CD4-positive, alpha-beta T cell treated with Interleukin-17A for 1 hour (primary cell): ENCODE data around the gene TPT1.
"Not testable (repeated sequence)": the region's sequence is repeated elsewhere in the genome, so short reads cannot be mapped to it uniquely, and the experiment has no call there.

Source experiments
- DNase-seq: peaks from one replicate; pipeline ENCODE4 v3.0.0-alpha.2; 2020

Gene TPT1

GRCh38 chr13:45341034-45341798 is at the start of gene TPT1:
TPT1 (minus strand) TSS chr13:45341183; CDS start chr13:45341069, 114 bp downstream.
- DNase-seq: peak; percentile 99

GRCh38 chr13:45390348-45390747 is 49.4 kb upstream of the TPT1 start:
- not testable (repeated sequence) for DNase-seq

DNA sequence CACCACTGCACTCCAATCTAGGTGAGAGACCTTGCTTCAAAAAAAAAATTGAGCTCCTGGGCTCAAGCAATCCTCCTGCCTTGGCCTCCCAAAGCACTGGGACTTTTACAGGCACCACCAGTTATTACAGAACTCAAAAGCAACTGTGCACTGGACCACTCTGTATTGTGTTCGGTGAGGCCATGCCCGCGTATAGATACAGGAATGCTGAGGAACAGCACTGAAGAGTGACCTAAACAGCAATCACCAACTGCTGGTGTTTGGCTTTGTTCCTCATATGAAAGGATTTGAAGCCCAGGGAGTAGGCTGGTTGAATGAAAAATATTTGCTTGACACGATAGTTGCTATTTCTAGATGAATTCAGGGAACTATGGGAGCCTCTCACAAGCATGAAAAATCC is 47.7 kb upstream of the TPT1 start:
- no peak for DNase-seq

DNA sequence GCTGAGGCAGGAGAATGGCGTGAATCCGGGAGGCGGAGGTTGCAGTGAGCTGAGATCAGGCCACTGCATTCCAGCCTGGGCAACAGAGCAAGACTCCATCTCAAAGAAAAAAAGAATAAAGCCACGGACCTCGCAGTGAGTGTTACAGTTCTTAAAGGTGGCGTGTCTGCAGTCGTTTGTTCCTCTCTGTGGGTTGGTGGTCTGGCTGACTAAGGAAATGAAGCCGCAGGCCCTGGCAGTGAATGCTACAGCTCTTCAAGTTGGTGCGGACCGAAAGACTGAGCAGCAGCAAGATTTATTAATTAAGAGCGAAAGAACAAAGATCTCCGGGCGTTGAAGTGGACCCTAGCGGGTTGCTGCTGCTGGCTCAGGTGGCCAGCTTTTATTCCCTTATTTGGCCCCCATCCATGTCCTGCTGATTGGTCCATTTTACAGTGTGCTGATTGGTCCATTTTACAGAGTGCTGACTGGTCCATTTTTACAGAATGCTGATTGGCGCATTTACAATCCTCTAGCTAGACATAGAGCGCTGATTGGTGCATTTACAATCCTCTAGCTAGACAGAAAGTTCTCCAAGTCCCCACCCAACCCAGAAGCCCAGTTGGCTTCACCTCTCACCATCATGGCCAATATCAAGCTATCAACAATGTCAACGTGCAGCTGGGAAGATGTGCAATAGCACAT is 46.1 kb upstream of the TPT1 start:
- not testable (repeated sequence) for DNase-seq

GRCh38 chr13:45385907-45386553 is 45.0 kb upstream of the TPT1 start:
- no peak for DNase-seq

- no peak for DNase-seq
These were observed 44.3 kb upstream of the TPT1 start for GRCh38 chr13:45385320-45385719.

DNA sequence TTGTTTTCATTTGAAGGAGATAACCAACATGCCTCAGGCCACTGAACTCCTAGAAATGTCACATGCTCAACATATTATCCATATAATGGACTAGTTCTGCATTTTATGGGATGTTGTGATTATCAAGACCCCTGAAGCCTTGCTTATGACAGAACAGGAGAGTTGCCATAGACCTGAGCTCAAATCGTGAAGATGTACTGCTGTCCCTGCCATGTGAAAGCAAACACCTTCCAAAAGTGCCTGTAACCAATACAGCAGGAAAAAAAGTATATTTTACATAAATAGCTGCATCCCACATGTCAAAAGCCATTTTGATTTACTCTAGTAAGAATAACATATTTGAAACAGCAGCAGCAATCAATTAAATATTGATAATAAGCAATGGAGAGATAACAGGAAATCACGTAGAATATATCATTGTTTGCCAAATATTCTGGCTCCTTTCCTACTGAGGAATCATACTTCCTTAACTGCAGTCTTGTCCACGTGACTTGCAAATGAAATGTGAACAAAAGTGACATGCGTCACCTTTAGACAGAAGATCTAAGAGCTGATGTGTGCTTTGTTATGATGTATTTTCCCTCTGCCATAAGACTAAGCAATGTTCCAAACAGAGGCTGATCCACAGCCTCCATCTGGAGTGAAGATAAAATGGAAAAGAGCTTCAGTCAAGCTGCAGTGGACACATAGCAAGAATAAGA is 43.6 kb upstream of the TPT1 start:
- no peak for DNase-seq

DNA sequence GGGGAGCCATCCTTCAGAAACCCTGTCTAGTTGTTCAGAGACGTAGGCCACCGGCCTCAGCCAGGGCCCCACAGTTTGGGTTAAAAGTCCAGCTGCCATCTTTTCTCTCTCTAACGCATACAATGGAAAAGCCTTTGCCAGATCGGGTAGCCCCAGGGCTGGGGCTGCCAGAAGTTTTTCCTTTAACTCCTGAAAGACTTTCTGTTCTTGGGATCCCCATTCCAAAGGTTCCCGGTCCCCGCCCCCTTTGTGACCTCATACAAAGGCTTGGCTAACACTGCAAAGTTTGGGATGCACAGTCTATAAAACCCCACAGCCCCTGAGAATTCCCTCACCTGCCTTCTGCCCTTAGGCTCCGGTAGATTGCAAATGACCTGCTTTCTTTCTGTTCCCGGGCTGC is 41.8 kb upstream of the TPT1 start:
- not testable (repeated sequence) for DNase-seq

- no peak for DNase-seq
These were observed 40.2 kb upstream of the TPT1 start for GRCh38 chr13:45381196-45381595.

DNA sequence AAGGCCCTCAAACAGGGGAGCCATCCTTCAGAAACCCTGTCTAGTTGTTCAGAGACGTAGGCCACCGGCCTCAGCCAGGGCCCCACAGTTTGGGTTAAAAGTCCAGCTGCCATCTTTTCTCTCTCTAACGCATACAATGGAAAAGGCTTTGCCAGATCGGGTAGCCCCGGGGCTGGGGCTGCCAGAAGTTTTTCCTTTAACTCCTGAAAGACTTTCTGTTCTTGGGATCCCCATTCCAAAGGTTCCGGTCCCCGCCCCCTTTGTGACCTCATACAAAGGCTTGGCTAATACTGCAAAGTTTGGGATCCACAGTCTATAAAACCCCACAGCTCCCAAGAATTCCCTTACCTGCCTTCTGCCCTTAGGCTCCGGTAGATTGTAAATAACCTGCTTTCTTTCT is 39.7 kb upstream of the TPT1 start:
- DNase-seq: not testable (repeated sequence)

GRCh38 chr13:45379516-45379915 is 38.5 kb upstream of the TPT1 start:
- DNase-seq: not testable (repeated sequence)

DNA sequence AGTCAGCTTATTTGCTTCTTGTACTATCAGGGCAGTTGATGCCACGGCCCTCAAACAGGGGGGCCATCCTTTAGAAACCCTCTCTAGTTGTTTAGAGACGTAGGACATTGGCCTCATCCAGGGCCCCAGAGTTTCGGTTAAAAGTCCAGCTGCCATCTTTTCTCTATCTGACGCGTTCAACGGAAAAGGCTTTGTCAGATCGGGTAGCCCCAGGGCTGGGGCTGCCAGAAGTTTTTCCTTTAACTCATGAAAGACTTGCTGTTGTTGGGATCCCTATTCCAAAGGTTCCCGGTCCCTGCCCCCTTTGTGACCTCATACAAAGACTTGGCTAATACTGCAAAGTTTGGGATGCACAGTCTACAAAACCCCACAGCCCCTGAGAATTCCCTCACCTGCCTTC is 37.8 kb upstream of the TPT1 start:
- DNase-seq: not testable (repeated sequence)

DNA sequence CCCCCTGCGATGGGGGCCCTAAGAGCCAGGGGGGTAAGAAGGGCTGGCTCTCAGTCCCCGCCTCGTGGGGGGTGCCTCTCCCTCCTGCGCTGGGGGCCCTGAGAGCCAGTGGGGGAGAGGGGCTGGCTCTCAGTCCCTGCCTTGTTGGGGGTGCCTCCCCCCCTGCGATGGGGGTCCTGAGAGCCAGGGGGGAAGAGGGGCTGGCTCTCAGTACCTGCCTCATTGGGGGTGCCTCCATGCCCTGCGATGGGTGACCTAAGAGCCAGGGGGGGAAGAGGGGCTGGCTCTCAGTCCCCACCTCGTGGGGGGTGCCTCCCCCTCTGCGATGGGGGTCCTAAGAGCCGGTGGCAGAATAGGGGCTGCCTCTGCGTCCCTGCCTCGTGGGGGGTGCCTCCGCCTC is 36.3 kb upstream of the TPT1 start:
- not testable (repeated sequence) for DNase-seq

GRCh38 chr13:45376651-45377050 is 35.7 kb upstream of the TPT1 start:
- DNase-seq: not testable (repeated sequence)

DNA sequence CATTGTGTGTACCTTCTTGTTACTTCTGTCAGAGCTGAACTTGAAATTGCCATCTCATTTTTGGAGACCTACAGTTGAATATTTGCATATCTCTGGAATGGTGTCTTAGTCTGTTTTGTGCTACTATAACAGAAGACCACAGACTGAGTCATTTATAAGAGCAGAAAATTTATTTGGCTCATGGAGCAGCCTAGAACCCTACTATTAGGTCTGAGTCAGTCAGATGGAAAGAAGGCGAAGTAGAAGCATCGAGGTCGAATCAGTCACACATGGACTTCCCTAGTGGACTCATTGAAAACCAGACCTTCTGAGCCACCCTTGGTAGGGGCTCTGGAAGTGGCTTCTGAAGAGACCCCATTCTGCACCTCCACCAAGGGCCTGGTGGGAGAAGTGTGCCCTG is 33.9 kb upstream of the TPT1 start:
- DNase-seq: no peak

- no peak for DNase-seq
These were observed 32.2 kb upstream of the TPT1 start for GRCh38 chr13:45373162-45373547.

DNA sequence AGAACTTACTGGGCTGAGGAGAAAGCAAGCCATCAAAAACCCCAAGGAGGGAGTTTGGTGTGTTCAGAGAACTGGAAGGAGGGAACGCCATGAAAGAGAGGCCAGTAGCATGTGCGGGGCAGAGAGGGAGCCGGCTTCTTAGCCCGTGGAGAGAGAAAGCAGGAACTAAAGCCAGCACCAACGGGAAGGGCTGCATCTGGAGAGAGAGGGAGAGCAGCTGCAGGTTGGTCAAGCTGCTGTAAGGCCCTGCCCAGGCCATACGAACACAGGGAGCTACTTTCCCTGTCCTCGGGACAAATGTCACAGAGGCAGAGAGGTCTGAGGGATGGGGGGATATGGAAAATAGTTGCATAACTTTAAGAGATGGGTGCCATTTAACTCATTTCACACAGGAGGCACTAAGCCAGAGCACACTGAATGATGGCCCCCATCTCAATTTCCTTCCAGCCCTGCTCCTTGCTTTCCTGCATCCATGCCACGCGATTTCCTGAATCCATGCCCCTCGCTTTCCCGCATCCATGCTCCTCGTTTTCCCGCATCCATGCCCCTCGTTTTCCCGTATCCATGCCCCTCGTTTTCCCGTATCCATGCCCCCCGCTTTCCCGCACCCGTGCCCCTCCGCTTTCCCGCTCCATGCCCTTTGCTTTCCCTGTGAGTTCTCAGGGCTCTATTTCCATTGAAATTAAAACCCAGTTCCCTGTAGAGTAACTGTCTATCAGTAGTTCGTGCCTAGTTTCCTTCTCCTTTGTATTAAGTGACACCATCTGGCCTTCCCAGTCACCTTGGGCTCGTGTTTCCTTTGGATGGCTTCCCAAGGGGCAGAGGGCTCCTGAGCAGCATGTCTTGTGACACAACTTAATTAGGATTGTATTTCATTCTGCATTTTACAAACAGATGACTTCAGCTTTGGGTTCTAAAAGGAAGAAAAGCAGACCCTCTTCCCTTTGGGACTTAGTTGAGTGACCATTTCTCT is 31.5 kb upstream of the TPT1 start:
- no peak for DNase-seq

DNA sequence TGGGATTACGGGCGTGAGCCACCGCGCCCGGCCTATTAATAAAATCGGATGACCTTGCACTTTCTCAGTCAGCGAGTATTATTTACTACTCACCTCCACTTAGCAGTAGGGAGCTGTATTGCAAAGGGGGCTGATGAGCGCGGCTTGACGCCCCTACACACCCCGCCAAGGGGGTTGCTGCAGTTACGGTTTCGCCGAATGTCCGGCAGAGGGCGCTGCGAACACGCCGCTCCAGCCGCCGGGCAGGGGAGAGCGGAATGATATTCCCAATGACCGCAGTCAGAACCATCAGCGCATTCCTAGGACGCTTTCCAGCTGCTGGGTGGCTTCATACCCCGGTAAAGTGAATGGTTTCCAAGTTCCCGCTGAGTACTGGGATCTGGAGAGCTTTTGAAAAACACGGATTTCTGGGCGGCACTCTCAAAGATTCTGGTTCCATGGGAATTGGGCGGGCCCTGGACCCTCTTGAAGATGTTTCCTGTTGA is 30.0 kb upstream of the TPT1 start:
- peak; percentile 57 for DNase-seq

GRCh38 chr13:45369116-45369515 is 28.1 kb upstream of the TPT1 start:
- DNase-seq: no peak

DNA sequence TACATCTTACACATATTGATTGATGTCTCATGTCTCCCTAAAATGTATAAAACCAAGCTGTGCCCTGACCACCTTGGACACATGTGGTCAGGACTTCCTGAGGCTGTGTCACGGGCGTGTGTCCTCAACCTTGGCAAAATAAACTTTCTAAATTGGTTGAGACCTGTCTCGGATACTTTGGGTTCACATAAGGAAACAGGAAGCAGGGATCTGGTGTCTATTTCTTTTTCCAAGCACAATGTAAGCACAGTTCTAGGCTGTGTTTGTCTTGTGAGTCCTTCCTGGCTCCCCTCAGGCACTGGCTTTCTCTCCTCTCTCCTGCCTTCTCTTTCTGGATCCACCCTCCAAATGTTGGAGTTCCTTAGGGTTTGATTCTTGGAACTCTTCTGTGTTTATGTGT is 27.6 kb upstream of the TPT1 start:
- DNase-seq: peak; percentile 4

DNA sequence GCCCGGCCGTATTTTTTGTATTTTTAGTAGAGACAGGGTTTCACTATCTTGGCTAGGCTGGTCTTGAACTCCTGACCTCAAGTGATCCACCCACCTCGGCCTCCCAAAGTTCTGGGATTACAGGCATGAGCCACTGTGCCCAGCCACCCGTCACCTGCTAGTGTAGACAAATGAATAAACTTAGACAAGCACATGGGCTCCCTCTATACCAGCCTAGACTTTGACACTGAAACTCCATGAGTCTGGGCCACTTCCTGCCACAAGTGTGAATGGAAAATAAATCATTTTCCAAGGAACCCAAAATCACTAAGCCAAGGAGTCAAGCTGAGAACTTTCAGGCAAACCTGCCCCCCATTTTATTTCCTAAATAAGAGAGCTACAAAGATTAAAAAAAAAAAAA is 27.0 kb upstream of the TPT1 start:
- DNase-seq: peak; percentile 28

- peak; percentile 93 for DNase-seq
These were observed 26.4 kb upstream of the TPT1 start for GRCh38 chr13:45367358-45367757.
